Natural killer cell (primary cell): ENCODE data around the gene SLC16A1. TPM values are rescaled to one million over a fixed set of nuclear protein-coding genes. Genes with fewer than 3 reads are reported as not detected.
A peak's percentile ranks its signal among the peaks of the same experiment; 100 is the strongest.

Experiments used
- ATAC-seq, 3 donors: fragments of 150-1000 bp in 2 of 3; fragments of 200-7000 bp in 1 of 3; cut with Tn5 transposase; 1 replicate in 1 of 3; 2 replicates in 2 of 3; pipeline ENCODE4 v1.10.0; 2021; ENCODE audit warnings: mild to moderate bottlenecking in 2 of 3, moderate library complexity in 2 of 3
- DNase-seq, 2 donors: peaks; one replicate each; pipeline versions ENCODE4 v3.0.0 to v3.0.0-alpha.2; 2013 to 2021; ENCODE audit warnings: mixed read lengths in 1 of 2
- H3K27ac ChIP-seq: one replicate; pipeline ENCODE4 v1.5.1; 2013; ENCODE audit warnings: mild to moderate bottlenecking, low read length
- H3K27me3 ChIP-seq: one replicate; pipeline ENCODE4 v1.6.1; 2013; ENCODE audit warnings: low read length; ENCODE audit not compliant: control insufficient read depth, insufficient read depth
- H3K36me3 ChIP-seq: one replicate; pipeline ENCODE4 v1.6.1; 2013; ENCODE audit warnings: low read length; ENCODE audit not compliant: control insufficient read depth, insufficient read depth
- H3K4me1 ChIP-seq: one replicate; pipeline ENCODE4 v1.6.1; 2013; ENCODE audit warnings: low read length; ENCODE audit not compliant: control insufficient read depth, insufficient read depth
- H3K4me3 ChIP-seq: one replicate; pipeline ENCODE4 v1.5.1; 2013; ENCODE audit warnings: low read length
- H3K9me3 ChIP-seq: one replicate; pipeline ENCODE4 v1.6.1; 2013; ENCODE audit warnings: low read length; ENCODE audit not compliant: control insufficient read depth, insufficient read depth
- H3K27ac Mint-ChIP-seq, 2 donors: one replicate each; pipeline ENCODE4 v1.8.0; 2022; ENCODE audit warnings: mild to moderate bottlenecking in 2 of 2, mixed read lengths in 2 of 2, moderate library complexity in 1 of 2
- H3K27me3 Mint-ChIP-seq, 2 donors: one replicate each; pipeline ENCODE4 v1.8.0; 2022; ENCODE audit warnings: low read depth in 2 of 2, mixed read lengths in 2 of 2
- H3K36me3 Mint-ChIP-seq: one replicate; pipeline ENCODE4 v1.8.0; 2022; ENCODE audit warnings: mixed read lengths
- H3K4me1 Mint-ChIP-seq, 2 donors: one replicate each; pipeline ENCODE4 v1.8.0; 2022; ENCODE audit warnings: mixed read lengths in 2 of 2
- H3K4me3 Mint-ChIP-seq: one replicate; pipeline ENCODE4 v1.8.0; 2022; ENCODE audit warnings: mild to moderate bottlenecking, moderate library complexity, mixed read lengths
- H3K9me3 Mint-ChIP-seq, 2 donors: one replicate each; pipeline ENCODE4 v1.8.0; 2022; ENCODE audit warnings: mixed read lengths in 2 of 2
- WGBS: methylation state at CpG from one replicate; pipeline ENCODE4 v1.1.7; 2013; ENCODE audit warnings: missing lambda C conversion rate; ENCODE audit not compliant: insufficient coverage; 5-methylcytosine and 5-hydroxymethylcytosine counted together
- intact Hi-C: fragments of 100-400 bp; cut with micrococcal nuclease; formaldehyde crosslinking; loops from one replicate; pipeline ENCODE4 v1.14.2; 2022
- total RNA-seq, 4 donors: library from RNA; stranded (reverse); fragments of 120-200 nt in 1 of 4; gene quantifications; one replicate each; pipeline versions ENCODE4 v1.2.3 to v1.2.4, GENCODE V29; 2013 to 2022
- TF ChIP-seq, protein P1 (sequence below): fragments of 200-600 bp; IDR thresholded peaks from one replicate; pipeline ENCODE4 v1.8.0; 2022; ENCODE audit warnings: antibody characterized with exemption

The SLC16A1 gene
- total RNA-seq, 3 donors from 2014 or later (not counting 1 experiment from before 2014, with no cell fraction given) = 8.7 to 18.5 (median 14.0) TPM

- Histone ChIP-seq H3K4me3 (no peak overlapping the region), H3K4me1 (no peaks in the 10 kb centered on the region), H3K27me3 (no peaks in the 10 kb centered on the region), H3K36me3 (no peaks in the 10 kb centered on the region), H3K9me3 (no peaks in the 10 kb centered on the region), H3K27ac (no peak overlapping the region)
- Mint-ChIP-seq H3K4me3 (no peak overlapping the region), H3K27ac (no peak overlapping the region), H3K9me3 (no peaks in the 10 kb centered on the region), H3K4me1 (no peaks in the 10 kb centered on the region), H3K27me3 (peaks cover 0 to 7% of the 10 kb centered on the region in 2 donors), H3K36me3 (no peaks in the 10 kb centered on the region)
- intact Hi-C loops = no loop called here
- TF ChIP-seq, protein P1, sequence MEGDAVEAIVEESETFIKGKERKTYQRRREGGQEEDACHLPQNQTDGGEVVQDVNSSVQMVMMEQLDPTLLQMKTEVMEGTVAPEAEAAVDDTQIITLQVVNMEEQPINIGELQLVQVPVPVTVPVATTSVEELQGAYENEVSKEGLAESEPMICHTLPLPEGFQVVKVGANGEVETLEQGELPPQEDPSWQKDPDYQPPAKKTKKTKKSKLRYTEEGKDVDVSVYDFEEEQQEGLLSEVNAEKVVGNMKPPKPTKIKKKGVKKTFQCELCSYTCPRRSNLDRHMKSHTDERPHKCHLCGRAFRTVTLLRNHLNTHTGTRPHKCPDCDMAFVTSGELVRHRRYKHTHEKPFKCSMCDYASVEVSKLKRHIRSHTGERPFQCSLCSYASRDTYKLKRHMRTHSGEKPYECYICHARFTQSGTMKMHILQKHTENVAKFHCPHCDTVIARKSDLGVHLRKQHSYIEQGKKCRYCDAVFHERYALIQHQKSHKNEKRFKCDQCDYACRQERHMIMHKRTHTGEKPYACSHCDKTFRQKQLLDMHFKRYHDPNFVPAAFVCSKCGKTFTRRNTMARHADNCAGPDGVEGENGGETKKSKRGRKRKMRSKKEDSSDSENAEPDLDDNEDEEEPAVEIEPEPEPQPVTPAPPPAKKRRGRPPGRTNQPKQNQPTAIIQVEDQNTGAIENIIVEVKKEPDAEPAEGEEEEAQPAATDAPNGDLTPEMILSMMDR = no peak
- WGBS = 100% methylated on average over 1 of the region's 2 CpGs
- ATAC-seq = no peak
- DNase-seq = no peak
These were observed 87.8 kb downstream of the SLC16A1 start for GRCh38 chr1:112868191-112868590.

DNA sequence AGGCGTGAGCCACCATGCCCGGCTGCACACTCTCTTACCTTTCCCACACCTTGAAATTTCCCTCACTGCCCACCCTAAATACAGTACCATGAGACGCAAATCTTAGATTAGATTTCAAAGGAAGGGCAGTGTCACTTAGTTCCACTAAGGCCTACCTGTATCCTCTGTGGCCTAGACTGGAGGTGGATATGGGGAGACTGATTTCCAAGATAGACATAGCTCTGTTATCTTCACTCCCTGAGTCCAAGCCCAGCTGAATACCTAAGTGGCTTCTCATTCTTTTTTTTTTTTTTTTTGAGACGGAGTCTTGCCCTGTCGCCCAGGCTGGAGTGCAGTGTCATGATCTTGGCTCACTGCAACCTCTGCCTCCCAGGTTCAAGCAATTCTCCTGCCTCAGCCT, 89.0 kb downstream of the SLC16A1 start:
- H3K27me3 ChIP-seq = no peaks in the 10 kb centered on the region
- no peak for DNase-seq
- no peak overlapping the region for H3K4me3 ChIP-seq
- intact Hi-C loops = no loop called here
- H3K9me3 Mint-ChIP-seq = no peaks in the 10 kb centered on the region
- 95% methylated on average over 3 of the region's 5 CpGs for WGBS
- H3K27me3 Mint-ChIP-seq = peaks cover 0 to 7% of the 10 kb centered on the region in 2 donors
- no peak for ATAC-seq
- no peaks in the 10 kb centered on the region for H3K4me1 ChIP-seq
- no peaks in the 10 kb centered on the region for H3K36me3 ChIP-seq
- peak overlapping the region in 1 of 2 donors; percentile 37 for H3K27ac Mint-ChIP-seq
- H3K4me1 Mint-ChIP-seq = no peaks in the 10 kb centered on the region
- no peak overlapping the region for H3K4me3 Mint-ChIP-seq
- no peaks in the 10 kb centered on the region for H3K9me3 ChIP-seq
- TF ChIP-seq, protein P1 = no peak
- no peak overlapping the region for H3K27ac ChIP-seq
- H3K36me3 Mint-ChIP-seq = no peaks in the 10 kb centered on the region

- Histone ChIP-seq H3K36me3 (no peaks in the 10 kb centered on the region), H3K4me1 (no peaks in the 10 kb centered on the region), H3K27ac (no peak overlapping the region), H3K4me3 (no peak overlapping the region), H3K27me3 (no peaks in the 10 kb centered on the region), H3K9me3 (no peaks in the 10 kb centered on the region)
- no peak for DNase-seq
- H3K9me3 Mint-ChIP-seq = no peaks in the 10 kb centered on the region
- H3K4me1 Mint-ChIP-seq = no peaks in the 10 kb centered on the region
- 96% methylated on average over 2 of the region's 2 CpGs for WGBS
- H3K36me3 Mint-ChIP-seq = no peaks in the 10 kb centered on the region
- peak overlapping the region in 1 of 2 donors; percentile 37 for H3K27ac Mint-ChIP-seq
- peaks cover 0 to 7% of the 10 kb centered on the region in 2 donors for H3K27me3 Mint-ChIP-seq
- TF ChIP-seq, protein P1 = no peak
- H3K4me3 Mint-ChIP-seq = no peak overlapping the region
- intact Hi-C loops = no loop called here
- no peak for ATAC-seq
These were observed 89.8 kb downstream of the SLC16A1 start for GRCh38 chr1:112866151-112866550.

DNA sequence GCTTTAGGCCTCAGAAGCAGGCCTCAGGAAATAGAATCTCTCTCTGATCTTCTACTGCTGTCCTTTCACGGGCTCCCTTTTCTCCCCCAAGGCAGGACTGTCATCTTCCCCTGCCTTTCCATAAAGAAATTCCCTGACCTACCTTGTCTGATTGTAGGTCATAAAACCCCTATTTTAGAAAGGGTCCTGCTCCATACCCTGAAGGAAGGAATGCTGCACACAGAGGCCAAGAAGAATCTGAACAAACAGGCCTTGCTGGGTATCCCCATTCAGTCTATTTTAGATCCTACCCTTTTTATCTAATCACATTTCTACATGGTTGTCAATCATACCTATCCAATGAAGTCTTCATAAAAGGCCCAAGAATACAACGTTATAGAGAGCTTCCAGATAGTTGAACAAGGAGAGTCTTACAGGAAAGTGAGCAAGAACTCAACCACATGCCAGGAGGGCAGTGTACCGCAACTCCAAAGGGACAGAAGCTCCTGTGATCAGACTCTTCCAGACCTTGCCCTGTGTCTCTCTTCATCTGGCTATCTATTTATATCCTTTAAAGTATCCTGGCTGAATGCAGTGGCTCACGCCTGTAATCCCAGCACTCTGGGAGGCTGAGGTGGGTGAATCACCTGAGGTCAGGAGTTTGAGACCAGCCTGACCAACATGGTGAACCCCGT, 93.1 kb downstream of the SLC16A1 start:
- WGBS = 99% methylated on average over 5 of the region's 5 CpGs
- no peaks in the 10 kb centered on the region for H3K4me1 Mint-ChIP-seq
- no peaks in the 10 kb centered on the region for H3K4me1 ChIP-seq
- DNase-seq (no peak), ATAC-seq (no peak)
- no peak overlapping the region for H3K27ac ChIP-seq
- TF ChIP-seq, protein P1 = no peak
- H3K4me3 ChIP-seq = no peak overlapping the region
- no peaks in the 10 kb centered on the region for H3K9me3 ChIP-seq
- H3K27me3 Mint-ChIP-seq = peaks cover 0 to 2% of the 10 kb centered on the region in 2 donors
- H3K36me3 Mint-ChIP-seq = no peaks in the 10 kb centered on the region
- no peaks in the 10 kb centered on the region for H3K36me3 ChIP-seq
- no peak overlapping the region for H3K27ac Mint-ChIP-seq
- intact Hi-C loops = no loop called here
- no peaks in the 10 kb centered on the region for H3K9me3 Mint-ChIP-seq
- no peaks in the 10 kb centered on the region for H3K27me3 ChIP-seq
- no peak overlapping the region for H3K4me3 Mint-ChIP-seq
